Kidney tubule cell (primary cell): ENCODE data around the gene BID.

ENCODE experiments used
- DNase-seq: peaks from one replicate; pipeline ENCODE4 v3.0.0-alpha.2; 2018; ENCODE audit warnings: low spot score

BID gene

GRCh38 chr22:17774206-17774925, at the start of gene BID:
BID (minus strand) TSS chr22:17774469; CDS start chr22:17750116, 24,353 bp downstream.
- peak; percentile 56 for DNase-seq

- DNase-seq, result no peak
Observed at GRCh38 chr22:17823964-17824363, 49.7 kb upstream of the BID start.

GRCh38 chr22:17823226-17823625, 49.0 kb upstream of the BID start:
- DNase-seq, result no peak

- no peak for DNase-seq
Observed at GRCh38 chr22:17822087-17822486, 47.8 kb upstream of the BID start.

GRCh38 chr22:17820879-17821439, 46.7 kb upstream of the BID start:
- no peak for DNase-seq

- no peak for DNase-seq
Observed at GRCh38 chr22:17818649-17819048, 44.4 kb upstream of the BID start.

- DNase-seq, result no peak
Observed at GRCh38 chr22:17818180-17818579, 43.9 kb upstream of the BID start.

- no peak for DNase-seq
Observed at GRCh38 chr22:17817511-17818065, 43.3 kb upstream of the BID start.

- no peak for DNase-seq
Observed at GRCh38 chr22:17817079-17817478, 42.8 kb upstream of the BID start.

GRCh38 chr22:17816649-17817048, 42.4 kb upstream of the BID start:
- DNase-seq, result no peak

- DNase-seq, result no peak
Observed at GRCh38 chr22:17815703-17816254, 41.5 kb upstream of the BID start.

- DNase-seq, result no peak
Observed at GRCh38 chr22:17814830-17815229, 40.6 kb upstream of the BID start.

GRCh38 chr22:17814084-17814483, 39.8 kb upstream of the BID start:
- DNase-seq, result no peak

- DNase-seq, result no peak
Observed at GRCh38 chr22:17811119-17811518, 36.9 kb upstream of the BID start.

GRCh38 chr22:17810570-17811116, 36.4 kb upstream of the BID start:
- no peak for DNase-seq

- DNase-seq, result peak; percentile 15
Observed at GRCh38 chr22:17808693-17809403, 34.6 kb upstream of the BID start.

- peak; percentile 68 for DNase-seq
Observed at GRCh38 chr22:17807578-17808410, 33.5 kb upstream of the BID start.

- DNase-seq, result no peak
Observed at GRCh38 chr22:17807086-17807485, 32.8 kb upstream of the BID start.

GRCh38 chr22:17806437-17806836, 32.2 kb upstream of the BID start:
- DNase-seq, result peak; percentile 16

- DNase-seq, result peak; percentile 33
Observed at GRCh38 chr22:17804331-17805080, 30.2 kb upstream of the BID start.
